ENCODE measurements around the gene GSKIP.

GSKIP gene

GRCh38 chr14:96380735-96381134 is 17.4 kb downstream of the GSKIP start:
- no peak for DNase-seq

- DNase-seq, result no peak
Measured at GRCh38 chr14:96383445-96383844, 20.1 kb downstream of the GSKIP start.

GRCh38 chr14:96384053-96384452 is 20.7 kb downstream of the GSKIP start:
- no peak for DNase-seq

GRCh38 chr14:96384740-96385139 is 21.4 kb downstream of the GSKIP start:
- DNase-seq, result no peak

GRCh38 chr14:96385385-96385784 is 22.1 kb downstream of the GSKIP start:
- no peak for DNase-seq

GRCh38 chr14:96390965-96391292 is 27.6 kb downstream of the GSKIP start:
- DNase-seq, result no peak

GRCh38 chr14:96391293-96392118 is 28.2 kb downstream of the GSKIP start:
- DNase-seq, result peak; percentile 100

GRCh38 chr14:96393071-96393691 is 29.9 kb downstream of the GSKIP start:
- no peak for DNase-seq

GRCh38 chr14:96394047-96394815 is 30.9 kb downstream of the GSKIP start:
- DNase-seq, result no peak

GRCh38 chr14:96398432-96398831 is 35.1 kb downstream of the GSKIP start:
- no peak for DNase-seq

- DNase-seq, result no peak
Measured at GRCh38 chr14:96398921-96399320, 35.6 kb downstream of the GSKIP start.

GRCh38 chr14:96399405-96399804 is 36.1 kb downstream of the GSKIP start:
- no peak for DNase-seq

- DNase-seq, result no peak
Measured at GRCh38 chr14:96400495-96400894, 37.2 kb downstream of the GSKIP start.

GRCh38 chr14:96403409-96403808 is 40.1 kb downstream of the GSKIP start:
- no peak for DNase-seq

GRCh38 chr14:96405677-96406076 is 42.4 kb downstream of the GSKIP start:
- DNase-seq, result no peak

GRCh38 chr14:96407935-96408570 is 44.7 kb downstream of the GSKIP start:
- no peak for DNase-seq

GRCh38 chr14:96408608-96409007 is 45.3 kb downstream of the GSKIP start:
- no peak for DNase-seq

GRCh38 chr14:96409701-96410100 is 46.4 kb downstream of the GSKIP start:
- DNase-seq, result no peak

GRCh38 chr14:96410119-96410518 is 46.8 kb downstream of the GSKIP start:
- DNase-seq, result no peak

- DNase-seq, result no peak
Measured at GRCh38 chr14:96413526-96413925, 50.2 kb downstream of the GSKIP start.

- DNase-seq, result no peak
Measured at GRCh38 chr14:96415559-96415958, 52.2 kb downstream of the GSKIP start.

GRCh38 chr14:96416292-96416691 is 53.0 kb downstream of the GSKIP start:
- DNase-seq, result no peak

GRCh38 chr14:96417254-96417653 is 53.9 kb downstream of the GSKIP start:
- no peak for DNase-seq
